Kidney epithelial cell (primary cell): Measurements from ENCODE around the gene CDKAL1. TPM values are rescaled to one million over a fixed set of nuclear protein-coding genes. Genes with fewer than 3 reads are reported as not detected.

Experiments
- DNase-seq: peaks from one replicate; pipeline ENCODE4 v3.0.0-alpha.2; 2010; ENCODE audit warnings: low read depth
- H3K27me3 ChIP-seq: 2 replicates; pipeline ENCODE4 v1.6.0; 2011; ENCODE audit warnings: low read length; ENCODE audit not compliant: control insufficient read depth, insufficient read depth
- H3K36me3 ChIP-seq: 2 replicates; pipeline ENCODE4 v1.5.1; 2011; ENCODE audit warnings: low read length; ENCODE audit not compliant: control insufficient read depth, insufficient read depth
- H3K4me3 ChIP-seq: 2 replicates; pipeline ENCODE4 v1.5.1; 2011; ENCODE audit warnings: low read depth, mild to moderate bottlenecking, control low read depth, low read length
- CTCF ChIP-seq: IDR thresholded peaks from 2 replicates; pipeline ENCODE4 v1.5.1; 2011; ENCODE audit warnings: mild to moderate bottlenecking, moderate library complexity, low read length, control low read depth, inconsistent platforms; ENCODE audit not compliant: insufficient read depth, poor library complexity, severe bottlenecking
- total RNA-seq: library from RNA; depleted of rRNA; stranded (reverse); fragments of >200 nt; gene quantifications from 2 replicates; pipeline ENCODE4 v1.2.3, GENCODE V29; 2015

CDKAL1 gene
- total RNA-seq, 1 donor from 2014 or later: 15.0 TPM

GRCh38 chr6:20672038-20672437 lies 137.8 kb downstream of the CDKAL1 start:
- TF ChIP-seq CTCF: no peak
- DNase-seq: no peak
- no peaks in the 10 kb centered on the region for H3K36me3 ChIP-seq

GRCh38 chr6:20673458-20673857 lies 139.2 kb downstream of the CDKAL1 start:
- H3K36me3 ChIP-seq: no peaks in the 10 kb centered on the region
- TF ChIP-seq CTCF: no peak
- DNase-seq: no peak
- no peak overlapping the region for H3K4me3 ChIP-seq
- H3K27me3 ChIP-seq: no peaks in the 10 kb centered on the region

More at GRCh38 chr6:20672038-20672437, 137.8 kb downstream of the CDKAL1 start:
- Histone ChIP-seq H3K27me3 (no peaks in the 10 kb centered on the region), H3K4me3 (no peak overlapping the region)

DNA sequence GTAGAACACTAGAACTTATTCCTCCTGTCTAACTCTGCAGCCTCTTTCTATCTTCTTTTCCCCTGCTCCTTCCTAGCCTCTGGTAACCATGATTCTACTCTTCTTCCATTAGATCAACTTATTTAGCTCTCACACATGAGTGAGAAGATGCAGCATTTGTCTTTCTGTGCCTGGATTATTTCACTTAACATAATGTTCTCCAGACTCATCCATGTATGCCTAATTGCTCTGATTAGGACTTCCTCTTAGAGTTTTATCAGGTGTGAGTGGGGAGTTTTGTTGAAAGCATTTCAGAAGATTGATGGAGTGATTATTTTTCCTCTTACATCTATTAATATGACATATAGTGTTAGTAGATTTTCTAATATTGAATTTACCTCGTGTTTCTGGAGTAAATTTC lies 140.4 kb downstream of the CDKAL1 start:
- H3K27me3 ChIP-seq: no peaks in the 10 kb centered on the region
- H3K4me3 ChIP-seq: no peak overlapping the region
- TF ChIP-seq CTCF: no peak
- no peaks in the 10 kb centered on the region for H3K36me3 ChIP-seq
- no peak for DNase-seq

GRCh38 chr6:20678831-20679352 lies 144.6 kb downstream of the CDKAL1 start:
- no peak for DNase-seq
- Histone ChIP-seq H3K27me3 (no peaks in the 10 kb centered on the region), H3K4me3 (no peak overlapping the region), H3K36me3 (no peaks in the 10 kb centered on the region)
- TF ChIP-seq CTCF: no peak

DNA sequence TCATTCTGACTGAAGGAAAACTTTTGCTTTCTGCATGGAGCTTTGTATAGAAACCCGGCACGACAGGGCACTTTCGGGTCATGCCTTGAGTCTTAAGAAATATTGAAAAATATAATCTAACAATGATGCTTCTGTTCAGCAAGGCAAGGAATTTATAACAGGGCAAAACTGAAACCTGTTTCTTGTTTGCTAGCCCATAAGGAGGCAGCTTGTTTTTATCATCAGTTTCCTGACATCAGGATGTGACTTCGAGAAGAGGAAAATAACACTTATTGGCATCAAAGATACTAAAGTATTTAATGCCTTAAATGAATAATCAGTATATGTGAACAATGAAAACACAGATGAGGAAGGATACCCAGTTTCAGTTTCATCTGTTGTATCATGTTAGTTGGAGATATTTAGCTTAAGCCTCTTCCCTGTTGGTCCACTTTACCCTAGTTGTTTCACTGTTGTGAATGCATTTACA lies 146.5 kb downstream of the CDKAL1 start:
- TF ChIP-seq CTCF: no peak
- H3K4me3 ChIP-seq: no peak overlapping the region
- DNase-seq: no peak
- no peaks in the 10 kb centered on the region for H3K36me3 ChIP-seq
- H3K27me3 ChIP-seq: no peaks in the 10 kb centered on the region

GRCh38 chr6:20681243-20681684 lies 147.0 kb downstream of the CDKAL1 start:
- Histone ChIP-seq H3K4me3 (no peak overlapping the region), H3K36me3 (no peaks in the 10 kb centered on the region), H3K27me3 (no peaks in the 10 kb centered on the region)
- TF ChIP-seq CTCF: no peak
- DNase-seq: no peak
